HG03060 (cell line): ENCODE measurements around the gene TAL1.
"Not testable (repeated sequence)": the region's sequence is repeated elsewhere in the genome, so short reads cannot be mapped to it uniquely, and the experiment has no call there.

Experiments used
- ATAC-seq: cut with Tn5 transposase; IDR thresholded peaks from one replicate; pipeline ENCODE4 v1.9.1; 2021; ENCODE audit warnings: low read depth, moderate number of reproducible peaks; ENCODE audit not compliant: unreplicated experiment

The TAL1 gene

DNA sequence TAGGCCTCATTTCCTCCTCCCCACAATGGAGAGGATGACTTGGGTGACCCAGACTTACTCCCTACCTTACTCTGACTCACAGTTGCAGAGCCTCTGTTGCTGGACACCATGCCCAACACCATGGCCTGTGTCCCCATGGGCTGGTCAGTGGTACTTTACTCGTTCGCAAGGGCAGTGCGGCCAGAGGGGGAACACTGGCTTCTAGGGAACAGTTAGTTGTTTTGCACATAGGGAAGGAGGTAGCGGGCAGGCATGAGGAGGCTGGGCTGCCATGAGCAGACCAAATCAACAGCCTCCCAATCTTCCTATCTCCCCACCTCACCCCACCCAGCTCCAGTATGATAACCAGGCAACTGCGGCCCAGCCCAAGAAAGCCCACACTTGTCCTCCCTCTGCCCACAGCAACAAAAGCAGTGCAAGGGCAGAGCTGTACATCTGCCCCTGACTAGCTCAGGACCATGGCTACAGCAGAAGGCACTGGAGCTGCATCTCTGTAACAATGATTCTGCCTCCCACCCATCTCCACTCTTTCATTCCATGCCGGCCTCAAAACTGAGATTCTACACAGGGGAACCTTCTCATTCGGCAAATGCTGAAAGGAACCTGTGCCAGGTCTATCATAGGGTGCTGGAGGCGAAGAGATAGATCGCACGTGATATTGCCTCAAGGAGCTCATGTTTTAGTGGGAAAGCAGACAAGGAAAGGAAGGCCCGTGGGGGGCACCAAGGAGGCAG, 18.6 kb downstream of the TAL1 start:
- ATAC-seq: no peak

DNA sequence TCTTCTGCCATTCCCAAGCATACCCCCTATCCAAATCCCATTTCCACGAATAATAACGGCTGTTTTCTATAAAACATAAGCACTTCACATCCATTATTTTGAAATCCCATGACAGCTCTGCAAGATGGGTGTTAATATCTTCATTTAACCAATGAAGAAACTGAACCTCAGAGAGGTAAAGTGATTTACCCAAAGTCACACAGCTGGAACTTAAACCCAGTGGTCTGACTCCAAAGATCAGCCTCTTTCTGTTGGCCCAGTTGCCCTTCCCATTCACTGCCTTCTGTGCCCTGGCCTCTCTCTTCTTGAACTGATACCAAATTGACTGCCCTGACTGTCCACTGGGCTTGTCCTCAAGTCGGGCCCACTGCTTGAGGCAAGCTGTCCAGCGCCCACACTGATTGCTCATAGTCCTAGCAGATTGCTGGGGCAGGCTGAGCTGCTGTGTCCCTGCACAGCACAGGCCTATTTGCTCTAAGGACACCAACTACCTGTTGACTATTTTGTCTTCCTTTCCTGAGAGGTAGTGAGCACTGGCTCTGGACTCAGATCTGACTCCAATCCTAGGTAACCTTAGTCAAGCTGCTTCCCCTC, 19.3 kb downstream of the TAL1 start:
- no peak for ATAC-seq

DNA sequence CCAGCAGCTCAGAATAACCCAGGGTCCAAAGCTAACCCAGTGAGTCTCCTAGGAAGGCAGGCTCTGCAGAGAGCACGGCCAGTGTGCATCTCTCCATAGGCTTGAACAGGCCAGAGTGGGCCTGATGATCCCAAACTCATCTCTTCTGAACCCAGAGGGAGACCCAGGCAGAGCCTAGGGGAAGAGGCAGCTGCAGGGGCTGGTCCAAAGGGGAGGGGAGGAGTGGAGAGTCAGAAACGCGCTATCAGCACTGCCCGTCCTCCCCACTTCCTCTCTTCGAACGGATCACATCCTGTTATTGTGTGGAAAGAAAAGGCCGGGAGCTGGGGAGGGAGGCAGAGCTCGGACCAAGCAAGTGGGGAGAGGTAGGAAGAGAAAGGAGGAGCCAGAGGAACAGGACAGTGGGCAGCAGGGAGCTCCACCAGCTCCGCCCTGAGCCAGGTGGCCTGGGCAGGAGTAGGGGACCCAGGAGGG, 20.2 kb downstream of the TAL1 start:
- ATAC-seq: no peak

DNA sequence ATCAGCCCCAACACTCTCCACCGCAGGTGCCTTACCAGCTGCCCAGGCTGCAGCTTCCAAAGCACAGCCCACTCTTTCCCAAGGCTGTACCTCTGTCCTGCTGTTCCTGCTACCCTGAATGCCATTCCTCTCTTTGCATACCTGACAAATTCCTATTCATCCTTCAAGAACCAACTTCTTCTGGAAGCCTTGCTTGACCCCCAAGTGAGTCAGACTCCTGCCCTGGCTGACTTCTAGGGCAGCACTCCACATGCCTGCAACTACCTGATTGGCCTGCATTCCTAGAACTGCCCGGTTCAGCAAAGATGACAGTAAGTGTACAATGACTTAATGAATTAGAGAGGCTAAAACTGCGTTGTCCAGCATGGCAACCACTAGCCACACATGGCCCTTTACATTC, 21.4 kb downstream of the TAL1 start:
- no peak for ATAC-seq

DNA sequence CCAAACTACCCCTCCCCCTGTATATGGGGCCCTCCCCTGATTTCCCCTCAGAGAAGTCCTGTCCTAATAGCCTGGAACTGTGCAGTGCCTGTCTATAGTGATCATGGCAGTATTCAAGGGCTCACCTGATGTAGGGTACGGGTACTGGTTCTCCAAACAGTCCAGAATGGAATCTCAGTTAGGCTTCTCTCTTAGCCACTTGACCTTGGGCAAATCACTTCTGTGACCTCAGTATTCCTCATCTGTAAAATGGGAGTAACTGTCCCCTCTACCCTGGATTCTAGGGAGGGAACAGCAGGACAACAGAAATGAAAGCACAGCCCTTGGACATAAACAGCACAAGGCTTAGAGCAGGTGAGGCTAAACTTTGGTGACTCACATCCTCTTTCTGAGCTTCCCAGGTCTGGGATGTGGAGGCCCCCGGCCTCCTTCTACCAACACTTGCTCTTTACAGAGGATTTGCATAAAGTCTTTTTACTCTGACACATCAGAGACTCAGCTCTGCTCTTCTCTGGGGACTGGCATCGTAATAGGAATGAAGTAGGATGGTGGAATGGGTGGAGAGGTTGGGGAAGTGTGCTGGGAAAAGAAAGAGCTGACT, 22.2 kb downstream of the TAL1 start:
- no peak for ATAC-seq

DNA sequence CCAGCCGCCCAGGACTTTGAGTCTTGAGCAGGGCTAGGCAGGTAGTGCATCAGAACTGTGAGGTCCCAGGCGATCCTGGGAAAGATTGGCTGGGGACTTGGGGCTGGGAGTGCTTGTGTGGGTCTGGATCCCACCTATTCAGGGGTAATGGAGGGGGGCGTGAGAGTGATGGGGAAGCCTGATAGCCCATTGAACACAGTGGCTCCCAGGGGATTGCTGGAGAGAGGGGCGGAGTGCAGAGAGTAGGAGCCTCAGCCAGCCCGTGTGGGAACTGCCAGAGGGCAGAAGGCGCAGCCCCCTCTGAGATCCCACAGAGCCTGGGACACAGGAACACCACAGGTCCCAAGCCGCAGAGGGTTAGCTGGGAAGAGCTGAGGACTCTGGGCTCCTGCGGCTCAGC, 22.9 kb downstream of the TAL1 start:
- ATAC-seq: no peak

DNA sequence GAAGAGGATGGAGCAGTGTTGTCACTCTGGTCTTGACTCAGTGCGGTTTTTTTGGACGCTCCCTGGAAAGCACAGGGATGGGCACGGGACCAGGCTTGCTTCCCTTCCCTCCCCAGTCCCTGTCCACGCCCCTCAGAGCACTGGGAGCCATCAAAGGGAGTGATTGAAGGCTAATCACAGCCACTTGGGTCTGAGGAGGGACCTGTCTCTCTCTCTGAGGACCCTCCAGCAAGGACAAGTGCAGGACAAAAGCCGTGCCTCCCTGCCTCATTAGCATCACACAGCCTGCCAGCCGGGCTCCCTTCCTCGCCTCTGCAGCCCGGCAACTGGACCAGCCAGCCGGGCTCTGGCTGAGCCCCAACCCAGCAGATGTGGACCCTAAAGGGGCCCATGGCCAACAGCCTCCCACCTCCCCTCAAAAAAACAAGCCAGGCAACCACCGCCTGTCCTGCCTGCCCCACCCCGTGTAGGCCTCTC, 23.6 kb downstream of the TAL1 start:
- no peak for ATAC-seq

DNA sequence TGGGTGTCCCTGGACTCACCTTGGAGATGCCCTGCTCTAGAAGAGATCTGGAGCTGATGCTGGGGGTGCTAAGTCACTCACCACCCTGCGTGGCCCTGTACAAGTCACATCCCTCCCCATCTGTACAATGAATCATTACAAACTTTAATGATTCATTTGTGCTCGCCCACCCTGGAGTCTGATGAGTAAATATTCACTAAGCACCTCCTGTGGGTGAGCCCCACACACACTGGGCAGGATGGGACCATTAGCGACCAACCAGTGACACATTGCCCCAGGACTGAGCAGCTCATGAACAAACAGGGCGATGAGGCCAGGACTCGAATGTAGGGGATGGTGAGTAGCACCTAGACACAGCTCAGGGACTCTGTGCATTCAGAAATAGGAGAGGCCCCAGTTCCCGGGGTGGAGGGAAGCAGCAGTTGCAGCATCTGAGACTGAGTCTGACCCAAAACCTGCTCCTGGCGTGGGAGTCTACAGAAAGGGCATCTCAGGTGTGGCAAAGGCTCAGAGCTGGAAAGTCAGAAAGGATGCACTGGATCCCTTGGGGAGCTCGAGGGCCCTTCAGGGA, 24.1 kb downstream of the TAL1 start:
- ATAC-seq: no peak

DNA sequence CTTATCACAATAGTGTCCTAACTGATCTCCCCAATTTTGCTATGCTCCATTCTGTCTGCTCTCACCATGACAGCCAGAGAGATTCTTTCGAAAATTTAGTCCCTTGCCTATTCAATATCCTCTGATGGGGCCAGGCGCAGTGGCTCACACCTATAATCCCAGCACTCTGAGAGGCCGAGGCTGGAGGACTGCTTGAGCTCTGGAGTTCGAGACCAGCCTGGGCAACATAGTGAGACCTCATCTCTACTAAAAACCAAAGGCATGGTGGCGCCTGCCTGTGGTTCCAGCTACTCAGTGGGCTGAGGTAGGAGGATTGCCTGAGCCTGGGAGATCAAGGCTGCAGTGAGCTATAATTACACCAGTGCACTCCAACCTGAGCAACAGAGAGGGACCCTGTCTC, 26.1 kb downstream of the TAL1 start:
- no peak for ATAC-seq

DNA sequence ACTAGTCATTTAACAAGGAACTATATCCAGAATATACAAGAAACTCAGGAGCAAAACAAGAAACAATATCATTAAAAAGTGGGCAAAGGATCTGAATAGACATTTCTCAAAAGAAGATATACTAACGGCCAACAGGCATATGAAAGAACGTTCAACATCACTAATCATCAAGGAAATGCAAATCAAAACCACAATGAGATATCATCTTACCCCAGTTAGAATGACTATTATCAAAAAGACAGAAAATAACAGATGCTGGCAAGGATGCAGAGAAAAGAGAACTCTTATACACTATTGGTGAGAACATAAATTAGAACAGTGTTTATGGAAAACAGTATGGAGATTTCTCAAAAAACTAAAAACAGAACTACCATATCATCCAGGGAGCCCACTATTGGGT, 28.5 kb downstream of the TAL1 start:
- ATAC-seq: not testable (repeated sequence)

DNA sequence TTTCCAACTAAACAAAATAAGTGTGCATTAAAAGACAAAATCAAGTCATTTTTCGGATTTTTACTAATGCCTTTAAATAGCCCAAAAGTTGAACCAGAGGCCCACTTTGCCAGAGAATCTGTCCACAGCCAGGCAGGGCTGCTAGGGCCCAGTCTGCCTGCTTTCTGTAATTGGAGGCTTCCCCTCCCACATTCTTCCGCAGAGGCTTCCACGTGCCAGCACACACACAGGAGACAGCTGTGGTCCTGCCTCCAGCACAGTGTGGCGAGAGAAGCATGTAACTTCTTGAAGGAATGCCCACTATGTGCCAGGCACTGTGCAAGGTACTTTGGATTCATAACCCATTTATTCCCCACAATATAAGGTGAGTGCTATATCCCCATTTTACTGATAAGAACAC, 30.8 kb downstream of the TAL1 start:
- no peak for ATAC-seq

DNA sequence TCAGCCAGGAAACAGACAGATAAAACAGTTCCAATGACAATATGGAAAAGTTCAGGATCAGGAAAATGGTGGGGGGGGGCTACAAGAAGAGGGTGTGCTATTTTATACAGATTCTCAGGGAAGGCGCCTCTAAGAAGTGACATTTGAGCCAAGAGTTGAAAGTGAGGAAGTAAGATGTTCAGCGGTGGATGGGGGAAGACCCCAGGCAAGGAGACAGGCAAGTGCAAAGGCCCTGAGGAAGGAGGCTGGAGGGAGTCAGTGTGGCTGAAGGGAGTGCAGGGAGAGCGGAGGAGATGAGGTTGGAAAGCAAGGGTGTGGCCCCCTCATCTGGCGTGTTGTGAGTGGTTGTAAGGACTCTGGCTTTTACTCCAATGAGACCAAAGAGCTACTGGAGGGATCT, 33.8 kb downstream of the TAL1 start:
- no peak for ATAC-seq

DNA sequence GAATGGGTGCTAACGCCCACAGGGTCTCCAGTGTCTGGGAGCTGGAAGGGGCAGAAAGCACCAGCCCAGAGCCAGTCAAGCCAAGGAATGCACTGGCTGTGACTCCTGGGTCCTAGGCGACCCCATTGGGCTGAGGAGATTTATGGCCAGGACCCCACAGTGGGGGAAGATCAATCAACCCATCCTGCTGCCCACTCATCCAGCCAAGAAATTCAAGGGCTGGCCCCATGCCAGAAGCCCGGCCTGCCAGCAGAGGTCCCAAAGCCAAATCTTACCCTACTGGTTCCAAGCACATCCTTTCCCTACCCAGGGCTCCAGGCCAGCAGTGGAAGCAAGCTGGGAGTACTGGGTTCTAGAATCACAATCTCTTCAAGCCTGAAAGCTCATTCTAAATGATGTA, 35.4 kb downstream of the TAL1 start:
- ATAC-seq: no peak

DNA sequence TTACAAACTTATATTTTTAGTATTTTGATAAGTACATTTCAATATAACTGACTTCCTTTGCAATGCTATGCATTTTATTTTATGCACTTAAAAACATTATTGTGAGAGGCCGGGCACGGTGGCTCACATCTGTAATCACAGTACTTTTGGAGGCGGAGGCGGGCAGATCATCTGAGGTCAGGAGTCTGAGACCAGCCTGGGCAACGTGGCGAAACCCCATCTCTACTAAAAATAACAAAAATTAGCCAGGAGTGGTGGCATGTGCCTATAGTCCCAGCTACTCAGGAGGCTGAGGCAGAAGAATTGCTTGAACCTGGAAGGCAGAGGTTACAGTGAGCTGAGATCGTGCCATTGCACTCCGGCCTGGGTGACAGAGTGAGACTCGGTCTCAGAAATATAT, 36.0 kb downstream of the TAL1 start:
- ATAC-seq: not testable (repeated sequence)

DNA sequence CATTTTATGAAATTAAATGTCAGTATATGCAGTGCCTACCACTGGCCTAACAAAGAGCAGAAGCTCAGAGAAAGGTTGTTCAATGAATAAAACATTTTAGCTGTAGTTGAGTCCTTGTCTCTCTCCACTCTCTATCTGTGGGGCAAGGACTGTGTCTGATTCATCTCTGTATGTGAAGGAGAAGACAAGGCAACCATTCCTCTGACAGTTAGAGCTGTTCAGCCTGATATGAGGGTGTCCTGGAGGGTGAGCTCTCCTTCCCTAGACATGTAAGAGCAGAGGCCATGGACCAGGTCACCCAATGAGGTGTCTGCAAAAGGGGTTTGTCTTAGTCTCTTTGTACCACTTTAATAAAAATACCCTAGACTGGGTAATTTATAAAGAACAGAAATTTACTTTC, 37.7 kb downstream of the TAL1 start:
- no peak for ATAC-seq

DNA sequence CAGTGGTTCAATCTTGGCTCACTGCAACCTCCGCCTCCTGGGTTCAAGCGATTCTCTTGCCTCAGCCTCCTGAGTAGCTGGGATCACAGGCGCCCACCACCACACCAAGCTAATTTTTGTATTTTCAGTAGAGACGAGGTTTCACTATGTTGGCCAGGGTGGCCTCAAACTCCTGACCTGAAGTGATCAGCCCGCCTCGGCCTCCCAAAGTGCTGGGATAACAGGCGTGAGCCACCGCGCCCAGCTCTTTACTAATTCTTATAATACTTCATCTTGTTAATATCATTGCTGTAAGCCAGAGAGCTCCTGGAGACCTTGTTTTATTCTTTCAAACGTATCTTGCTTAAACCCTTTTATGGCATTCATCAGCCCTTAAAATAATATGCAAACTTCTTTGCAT, 38.5 kb downstream of the TAL1 start:
- ATAC-seq: not testable (repeated sequence)

DNA sequence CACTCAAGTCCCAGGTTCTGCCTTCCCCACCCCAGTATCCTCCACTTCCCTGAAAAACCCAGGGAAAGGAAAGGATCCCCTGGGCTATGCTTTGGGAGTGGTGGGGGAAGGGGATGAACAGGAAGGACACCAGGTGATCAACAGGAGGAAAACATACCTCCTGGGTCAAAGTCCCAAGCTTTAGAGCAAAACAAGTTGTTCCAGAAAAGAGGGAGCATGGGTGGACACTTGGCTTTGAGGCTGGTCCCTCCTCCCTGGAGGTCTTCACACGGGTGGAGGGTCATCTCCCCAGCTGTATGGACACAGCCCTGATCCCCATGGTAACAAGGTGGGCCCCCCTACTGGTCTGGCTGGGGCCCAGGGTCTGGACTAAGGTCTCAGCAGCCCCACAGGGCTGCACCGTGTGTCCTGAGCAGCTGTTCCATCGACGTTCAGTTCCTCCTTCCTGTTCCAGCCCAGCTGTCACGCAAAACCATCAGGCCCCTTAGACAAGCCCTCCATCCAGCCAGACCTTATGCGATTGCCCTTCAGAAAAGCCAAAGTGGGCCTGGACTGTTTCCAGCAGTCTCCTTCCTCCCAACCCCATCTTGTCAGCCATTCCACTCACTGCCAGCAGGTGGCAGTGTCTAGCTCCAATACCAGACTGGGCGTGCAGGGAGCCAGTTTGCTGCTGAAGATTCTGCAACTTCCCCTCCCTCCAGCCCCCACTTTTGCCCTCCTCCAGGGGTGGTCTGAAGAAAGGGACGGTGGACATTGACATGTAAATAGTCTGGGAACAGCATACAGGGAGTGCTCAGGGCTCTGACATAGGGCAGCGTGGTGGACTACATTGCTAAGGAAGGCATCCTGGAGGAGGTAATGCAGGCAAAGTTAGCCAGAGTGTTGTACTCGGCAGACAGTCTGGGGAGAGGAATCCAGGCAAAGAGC, 39.3 kb downstream of the TAL1 start:
- no peak for ATAC-seq

DNA sequence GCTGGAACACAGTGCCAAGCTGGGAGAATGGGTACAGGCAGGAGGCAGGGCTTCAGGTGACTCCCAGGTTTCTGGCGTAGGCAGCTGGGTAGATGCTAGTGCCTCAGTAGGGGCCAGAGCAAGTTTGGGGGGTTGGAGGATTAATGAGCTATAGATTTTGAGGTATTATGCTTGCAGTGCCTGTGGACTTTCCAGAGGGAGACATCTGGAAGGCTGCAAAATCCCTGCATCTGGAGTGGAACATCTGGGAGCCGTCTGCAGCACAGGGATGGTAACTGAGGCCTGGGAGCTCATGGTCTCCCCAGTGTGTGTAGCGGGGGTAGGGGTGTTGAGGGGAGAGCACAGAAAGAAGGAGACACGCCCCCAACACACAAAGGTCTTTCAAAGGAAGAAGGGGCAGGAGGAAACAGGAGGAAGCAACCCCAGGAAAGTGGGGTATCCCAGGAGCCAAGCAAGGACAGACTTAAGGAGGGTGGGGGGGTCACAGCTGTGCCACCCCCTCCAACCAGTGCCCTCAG, 40.0 kb downstream of the TAL1 start:
- no peak for ATAC-seq

DNA sequence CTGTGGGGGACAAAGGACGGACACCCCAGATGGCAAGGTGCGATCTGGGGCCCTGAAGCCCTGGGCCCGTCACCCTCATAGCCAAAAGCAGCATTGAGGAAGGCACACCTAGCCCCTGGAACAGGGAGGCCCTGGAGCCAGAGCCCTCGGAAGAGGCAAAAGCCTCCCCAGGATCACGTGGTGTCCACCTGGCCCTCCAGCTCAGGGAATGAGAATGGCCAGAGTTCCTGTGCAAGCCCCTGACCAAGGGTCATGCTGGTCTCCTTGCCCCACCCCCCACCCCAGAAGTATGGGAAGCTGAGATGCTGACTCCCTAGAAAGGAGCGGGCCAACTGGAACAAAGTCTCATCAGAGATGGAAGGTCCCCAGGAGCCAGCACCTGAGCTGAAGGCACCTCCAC, 41.2 kb downstream of the TAL1 start:
- ATAC-seq: no peak

DNA sequence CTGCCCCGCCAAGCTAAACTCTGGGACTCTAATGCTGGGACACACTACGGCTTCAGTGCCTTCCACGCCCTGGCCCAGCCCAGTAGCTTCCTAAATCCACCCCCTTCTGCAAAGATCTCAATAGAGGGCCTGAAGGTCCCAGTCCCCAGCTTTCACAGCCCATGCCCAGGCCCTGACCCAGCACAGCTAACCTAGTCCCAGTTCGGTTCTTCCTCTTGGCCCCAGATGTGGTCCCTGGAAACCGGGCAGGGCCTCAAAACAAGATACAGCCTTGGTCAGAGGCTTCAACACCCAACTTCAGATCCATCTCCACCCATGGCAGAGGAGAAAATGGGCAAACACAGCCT, 41.5 kb downstream of the TAL1 start:
- ATAC-seq: no peak
